ENCODE measurements around the gene TNFRSF12A. TPM values are rescaled to one million over a fixed set of nuclear protein-coding genes. Genes with fewer than 3 reads are reported as not detected.

The TNFRSF12A gene
- total RNA-seq, 2 experiments from 2014 or later: 1.8 to 1.9 TPM

- Histone ChIP-seq H3K9me3 (ENCODE audit: control insufficient read depth in 1 of 2, insufficient read depth in 1 of 2, low read length in 2 of 2) (peaks cover 0 to 7% of the 10 kb centered on the region in 2 experiments), H3K4me3 (ENCODE audit: low read length) (no peak overlapping the region), H3K27me3 (ENCODE audit: control insufficient read depth in 1 of 2, insufficient read depth in 2 of 2, low read length in 2 of 2) (peaks cover 0 to 3% of the 10 kb centered on the region in 2 experiments), H3K36me3 (ENCODE audit: insufficient read depth, low read length) (no peaks in the 10 kb centered on the region), H3K27ac (ENCODE audit: low read depth in 1 of 2, low read length in 2 of 2) (no peak overlapping the region), H3K4me1 (ENCODE audit: insufficient read depth, low read length) (peaks cover 29% of the 10 kb centered on the region)
- intact Hi-C loops (cut with DNase I, micrococcal nuclease): loop anchor here in 1 of 2 experiments (2.0 to 5.0 kb wide), 3 partner anchors 38 to 105 kb away; partner anchors contain the start of genes FLYWCH1 and TNFRSF12A
- TF ChIP-seq, protein P1, sequence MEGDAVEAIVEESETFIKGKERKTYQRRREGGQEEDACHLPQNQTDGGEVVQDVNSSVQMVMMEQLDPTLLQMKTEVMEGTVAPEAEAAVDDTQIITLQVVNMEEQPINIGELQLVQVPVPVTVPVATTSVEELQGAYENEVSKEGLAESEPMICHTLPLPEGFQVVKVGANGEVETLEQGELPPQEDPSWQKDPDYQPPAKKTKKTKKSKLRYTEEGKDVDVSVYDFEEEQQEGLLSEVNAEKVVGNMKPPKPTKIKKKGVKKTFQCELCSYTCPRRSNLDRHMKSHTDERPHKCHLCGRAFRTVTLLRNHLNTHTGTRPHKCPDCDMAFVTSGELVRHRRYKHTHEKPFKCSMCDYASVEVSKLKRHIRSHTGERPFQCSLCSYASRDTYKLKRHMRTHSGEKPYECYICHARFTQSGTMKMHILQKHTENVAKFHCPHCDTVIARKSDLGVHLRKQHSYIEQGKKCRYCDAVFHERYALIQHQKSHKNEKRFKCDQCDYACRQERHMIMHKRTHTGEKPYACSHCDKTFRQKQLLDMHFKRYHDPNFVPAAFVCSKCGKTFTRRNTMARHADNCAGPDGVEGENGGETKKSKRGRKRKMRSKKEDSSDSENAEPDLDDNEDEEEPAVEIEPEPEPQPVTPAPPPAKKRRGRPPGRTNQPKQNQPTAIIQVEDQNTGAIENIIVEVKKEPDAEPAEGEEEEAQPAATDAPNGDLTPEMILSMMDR (IDR thresholded peaks at IDR 0.05): no peak
- ATAC-seq (ENCODE audit: poor library complexity): no peak
- H3K4me1 Mint-ChIP-seq (ENCODE audit: low read depth): no peaks in the 10 kb centered on the region
- no peak overlapping the region for H3K27ac Mint-ChIP-seq
- H3K36me3 Mint-ChIP-seq (ENCODE audit: low read depth): no peaks in the 10 kb centered on the region
- H3K9me3 Mint-ChIP-seq: no peaks in the 10 kb centered on the region
- ChIA-PET POLR2A (interaction anchor here (0.7 kb wide), 1 partner anchor 66 kb away, joined by 3 read pairs; no protein-coding TSS in a partner anchor), CTCF (interaction anchor here (1.7 kb wide), 1 partner anchor 12 kb away, joined by 4 read pairs; no protein-coding TSS in a partner anchor)
- DNase-seq: no peak
- no peak overlapping the region for H3K4me3 Mint-ChIP-seq
- H3K27me3 Mint-ChIP-seq: no peaks in the 10 kb centered on the region
Measured at GRCh38 chr16:2982402-2982801, 37.8 kb upstream of the TNFRSF12A start.

- Mint-ChIP-seq H3K27ac (no peak overlapping the region), H3K4me3 (no peak overlapping the region), H3K4me1 (ENCODE audit: low read depth) (no peaks in the 10 kb centered on the region), H3K36me3 (ENCODE audit: low read depth) (no peaks in the 10 kb centered on the region), H3K27me3 (no peaks in the 10 kb centered on the region), H3K9me3 (no peaks in the 10 kb centered on the region)
- TF ChIP-seq, protein P1 (IDR thresholded peaks at IDR 0.05): peak; percentile 89
- ATAC-seq (ENCODE audit: poor library complexity): peak; percentile 51
- CTCF ChIA-PET: interaction anchor here (1.2 to 2.9 kb wide), 2 partner anchors 17 to 48 kb away, joined by 3 to 10 read pairs; no protein-coding TSS in a partner anchor
- DNase-seq: peak in 13 of 14 experiments; percentile 31 to 83 (median 58)
- H3K27ac ChIP-seq (ENCODE audit: low read depth in 1 of 2, low read length in 2 of 2): no peak overlapping the region
- peaks cover 29% of the 10 kb centered on the region for H3K4me1 ChIP-seq (ENCODE audit: insufficient read depth, low read length)
- H3K27me3 ChIP-seq (ENCODE audit: control insufficient read depth in 1 of 2, insufficient read depth in 2 of 2, low read length in 2 of 2): peaks cover 0 to 3% of the 10 kb centered on the region in 2 experiments
- peaks cover 0 to 7% of the 10 kb centered on the region in 2 experiments for H3K9me3 ChIP-seq (ENCODE audit: control insufficient read depth in 1 of 2, insufficient read depth in 1 of 2, low read length in 2 of 2)
- POLR2A ChIA-PET: no interaction called here
- no peak overlapping the region for H3K4me3 ChIP-seq (ENCODE audit: low read length)
- no peaks in the 10 kb centered on the region for H3K36me3 ChIP-seq (ENCODE audit: insufficient read depth, low read length)
- intact Hi-C loops (cut with DNase I, micrococcal nuclease): loop anchor here in 1 of 2 experiments (2.0 to 5.0 kb wide), 3 partner anchors 37 to 106 kb away; partner anchors contain the start of genes FLYWCH1 and TNFRSF12A
Measured at GRCh38 chr16:2983706-2984136, 36.4 kb upstream of the TNFRSF12A start.

- Histone ChIP-seq H3K4me3 (ENCODE audit: low read length) (no peak overlapping the region), H3K36me3 (ENCODE audit: insufficient read depth, low read length) (no peaks in the 10 kb centered on the region), H3K9me3 (ENCODE audit: control insufficient read depth in 1 of 2, insufficient read depth in 1 of 2, low read length in 2 of 2) (no peaks in the 10 kb centered on the region), H3K4me1 (ENCODE audit: insufficient read depth, low read length) (peaks cover 20% of the 10 kb centered on the region), H3K27me3 (ENCODE audit: control insufficient read depth in 1 of 2, insufficient read depth in 2 of 2, low read length in 2 of 2) (no peaks in the 10 kb centered on the region), H3K27ac (ENCODE audit: low read depth in 1 of 2, low read length in 2 of 2) (no peak overlapping the region)
- ChIA-PET POLR2A (no interaction called here), CTCF (interaction anchor here (2.9 kb wide), 1 partner anchor 46 kb away, joined by 10 read pairs; no protein-coding TSS in a partner anchor)
- ATAC-seq (ENCODE audit: poor library complexity) (no peak), DNase-seq (no peak)
- TF ChIP-seq, protein P1 (IDR thresholded peaks at IDR 0.05): no peak
- H3K27ac Mint-ChIP-seq: no peak overlapping the region
- intact Hi-C loops (cut with DNase I, micrococcal nuclease): no loop called here
- no peaks in the 10 kb centered on the region for H3K9me3 Mint-ChIP-seq
- H3K27me3 Mint-ChIP-seq: no peaks in the 10 kb centered on the region
- no peak overlapping the region for H3K4me3 Mint-ChIP-seq
- no peaks in the 10 kb centered on the region for H3K36me3 Mint-ChIP-seq (ENCODE audit: low read depth)
- no peaks in the 10 kb centered on the region for H3K4me1 Mint-ChIP-seq (ENCODE audit: low read depth)
Measured at GRCh38 chr16:2985462-2985861, 34.7 kb upstream of the TNFRSF12A start.
